Activated CD8-positive, alpha-beta memory T cell treated with anti-CD3 and anti-CD28 coated beads, Interleukin-2, amount 10 ng/mL, durations not matched to agents 7 days and 5 days (primary cell): ENCODE results near the gene PNRC2. TPM values are rescaled to one million over a fixed set of nuclear protein-coding genes. Genes with fewer than 3 reads are reported as not detected.

Experiments used
- ATAC-seq: fragments of 150-1000 bp; cut with Tn5 transposase; one replicate; pipeline ENCODE4 v1.10.0; 2021; ENCODE audit warnings: moderate library complexity
- CTCF ChIA-PET: fragments of 350-600 bp; sonication (Branson Sonifier 250); formaldehyde crosslinking; loops from one replicate; lab custom pipeline; 2021; ENCODE audit warnings: antibody characterized with exemption; lab: Charles Lee
- DNase-seq: peaks from one replicate; pipeline ENCODE4 v3.0.0-alpha.2; 2020
- H3K27ac Mint-ChIP-seq: one replicate; pipeline ENCODE4 v1.8.0; 2021; ENCODE audit warnings: mild to moderate bottlenecking, mixed read lengths
- H3K27me3 Mint-ChIP-seq: one replicate; pipeline ENCODE4 v1.8.0; 2021; ENCODE audit warnings: mixed read lengths
- H3K36me3 Mint-ChIP-seq: one replicate; pipeline ENCODE4 v1.8.0; 2021; ENCODE audit warnings: mild to moderate bottlenecking, mixed read lengths
- H3K4me1 Mint-ChIP-seq: one replicate; pipeline ENCODE4 v1.8.0; 2021; ENCODE audit warnings: mixed read lengths
- H3K4me3 Mint-ChIP-seq: one replicate; pipeline ENCODE4 v1.8.0; 2021; ENCODE audit warnings: mild to moderate bottlenecking, moderate library complexity, mixed read lengths
- H3K9me3 Mint-ChIP-seq: one replicate; pipeline ENCODE4 v1.8.0; 2022; ENCODE audit warnings: low read depth, mixed read lengths
- total RNA-seq, 2 experiments: library from RNA; stranded (reverse); gene quantifications; one replicate each; pipeline ENCODE4 v1.2.3, GENCODE V29; 2021

Gene PNRC2
- total RNA-seq, 2 experiments from 2014 or later = 139 to 147 TPM

DNA sequence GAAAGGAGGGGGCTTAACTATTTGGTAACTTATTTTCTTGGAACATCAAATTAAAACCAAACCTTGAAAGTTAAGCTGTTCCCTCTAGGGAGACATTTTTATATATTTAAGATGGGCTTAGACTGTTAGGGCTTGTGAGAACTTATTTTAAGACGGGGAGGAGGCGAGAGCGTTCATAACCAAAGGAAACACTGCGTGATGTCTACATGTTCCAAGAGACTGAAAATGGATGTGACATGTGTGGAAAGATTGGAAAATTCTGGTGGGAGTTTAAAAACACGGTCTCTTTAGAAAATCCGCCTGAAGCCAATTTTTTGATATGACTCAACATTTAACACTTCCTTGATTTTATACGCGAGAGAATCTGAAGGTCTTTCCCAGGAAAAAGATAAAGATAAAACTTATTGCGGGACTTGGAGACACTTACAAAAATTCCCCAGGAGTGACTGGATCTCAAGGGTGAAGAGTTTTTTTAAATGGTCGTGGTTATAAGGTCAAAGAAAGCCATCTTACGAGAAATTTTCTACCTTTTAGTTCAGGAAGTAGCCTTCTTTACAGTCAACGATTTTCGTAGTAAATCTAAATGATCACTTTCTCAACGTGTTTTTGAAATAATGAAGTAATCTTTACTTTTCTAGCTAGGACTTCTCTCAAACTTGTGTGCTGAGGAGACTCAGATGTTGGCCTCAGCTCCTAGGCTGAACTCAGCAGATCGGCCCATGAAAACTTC is 828 bp downstream of the PNRC2 start:
- Mint-ChIP-seq H3K9me3 (no peaks in the 10 kb centered on the region), H3K27ac (peak overlapping the region; percentile 100), H3K4me3 (peak overlapping the region; percentile 100), H3K4me1 (peaks cover 55% of the 10 kb centered on the region), H3K27me3 (no peaks in the 10 kb centered on the region), H3K36me3 (peaks cover 47% of the 10 kb centered on the region)
- DNase-seq = no peak
- CTCF ChIA-PET = interaction anchor here (1.6 to 2.9 kb wide), 3 partner anchors 10 to 19 kb away, joined by 4 to 14 read pairs (median 13); partner anchors contain the start of gene SRSF10
- ATAC-seq = no peak

DNA sequence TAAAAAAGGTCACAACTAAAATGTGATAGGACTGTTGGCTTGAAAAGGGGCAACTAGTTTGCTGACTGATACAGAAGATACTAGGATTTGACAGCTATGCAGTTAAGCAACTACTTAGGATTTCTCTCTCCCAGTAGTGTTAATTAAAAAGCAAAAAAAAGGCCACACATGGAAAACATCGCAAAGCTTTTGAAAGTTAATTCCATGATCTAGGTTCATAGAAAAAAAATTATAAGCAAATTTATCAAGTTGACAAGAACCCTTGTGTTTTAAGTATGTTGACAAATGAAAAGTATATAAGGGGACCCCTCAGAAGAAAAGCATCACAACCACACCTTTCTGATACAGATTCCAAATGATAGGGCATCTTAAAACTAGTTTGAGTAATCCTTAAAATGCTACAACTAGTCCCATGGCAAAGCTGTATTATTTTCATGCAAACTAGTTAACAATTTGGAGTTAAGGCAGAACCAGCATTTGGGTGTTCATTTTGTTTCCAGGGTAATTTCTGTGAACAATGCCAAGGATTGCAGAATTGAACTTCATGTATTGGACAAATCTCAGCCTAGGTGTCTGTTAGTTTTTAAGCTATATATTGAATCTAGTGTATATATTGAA is 4.1 kb downstream of the PNRC2 start:
- peaks cover 61% of the 10 kb centered on the region for H3K4me1 Mint-ChIP-seq
- peaks cover 67% of the 10 kb centered on the region for H3K36me3 Mint-ChIP-seq
- peak overlapping the region; percentile 84 for H3K27ac Mint-ChIP-seq
- H3K9me3 Mint-ChIP-seq = no peaks in the 10 kb centered on the region
- no peaks in the 10 kb centered on the region for H3K27me3 Mint-ChIP-seq
- ATAC-seq = no peak
- H3K4me3 Mint-ChIP-seq = no peak overlapping the region
- no peak for DNase-seq
- CTCF ChIA-PET = interaction anchor here (0.9 to 4.6 kb wide), 3 partner anchors 13 to 109 kb away, joined by 3 to 24 read pairs (median 8); partner anchors contain the start of gene SRSF10

DNA sequence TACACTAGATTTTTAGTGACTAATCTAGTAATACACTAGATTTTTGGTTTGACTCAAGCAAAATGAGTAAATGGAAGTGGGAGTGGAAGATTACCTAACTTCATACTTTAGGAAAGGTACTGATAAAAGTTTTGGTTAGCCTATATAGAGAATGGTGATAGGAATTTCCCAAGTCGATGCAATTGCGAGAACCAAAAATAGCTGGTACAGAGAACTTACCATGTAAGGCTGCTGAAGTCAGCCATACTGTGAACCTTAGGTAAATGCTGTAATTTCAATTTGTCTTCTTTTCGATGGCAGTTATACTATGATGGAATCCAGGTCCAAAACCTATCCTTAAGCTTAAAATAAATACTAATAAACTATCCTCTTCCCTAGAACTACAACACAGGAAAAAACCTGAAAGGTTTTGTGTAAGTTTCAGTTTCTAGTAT is 4.6 kb downstream of the PNRC2 start:
- Mint-ChIP-seq H3K36me3 (peaks cover 69% of the 10 kb centered on the region), H3K4me3 (no peak overlapping the region), H3K9me3 (no peaks in the 10 kb centered on the region), H3K27me3 (no peaks in the 10 kb centered on the region), H3K4me1 (peaks cover 60% of the 10 kb centered on the region), H3K27ac (peak overlapping the region; percentile 84)
- no peak for DNase-seq
- no peak for ATAC-seq
- CTCF ChIA-PET = interaction anchor here (0.9 to 4.6 kb wide), 4 partner anchors 12 to 193 kb away, joined by 3 to 24 read pairs (median 6); partner anchors contain the start of gene SRSF10

DNA sequence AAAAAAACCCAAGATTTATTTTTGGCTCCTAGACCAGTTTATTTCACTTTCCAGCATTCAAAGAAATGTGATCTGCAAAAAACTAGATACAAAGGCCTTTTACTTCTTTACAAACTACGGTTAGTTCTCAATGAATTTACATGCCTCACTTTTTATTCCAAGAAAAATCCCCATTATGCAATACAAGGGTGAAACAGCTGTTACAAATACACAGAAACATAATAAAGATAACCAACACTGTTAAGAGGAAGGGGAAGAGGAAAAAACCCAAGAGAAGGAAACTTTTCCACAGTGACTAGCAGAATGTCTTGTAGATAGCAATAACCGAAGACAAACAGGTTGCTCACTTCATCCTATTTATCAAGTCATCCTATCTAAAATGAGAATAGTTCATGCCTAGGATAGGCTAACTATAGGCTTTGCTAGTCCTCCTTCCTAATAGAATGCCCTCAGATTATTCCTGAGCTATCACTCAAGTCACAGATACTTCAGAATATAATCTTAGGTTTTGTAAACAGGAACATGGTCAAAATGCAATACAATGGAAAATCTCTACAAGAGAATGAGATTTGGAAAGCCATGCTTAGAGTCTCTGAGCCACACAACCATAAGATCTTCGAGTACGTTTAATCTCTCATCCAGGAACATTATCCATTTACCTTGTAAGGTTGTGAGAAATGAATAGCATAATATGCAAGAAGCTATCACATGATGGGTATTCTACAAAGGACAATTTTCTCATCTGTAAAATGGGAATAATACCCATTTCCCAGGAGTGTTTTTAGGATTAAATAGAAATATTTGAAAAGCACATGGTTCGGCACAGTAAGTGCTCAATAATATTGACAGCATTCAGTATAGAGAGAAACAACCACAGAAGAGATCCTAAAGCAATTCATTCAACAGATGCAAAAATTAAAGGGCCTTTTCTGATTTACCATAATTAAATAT is 5.4 kb downstream of the PNRC2 start:
- peak; percentile 11 for ATAC-seq
- Mint-ChIP-seq H3K4me3 (no peak overlapping the region), H3K27ac (peak overlapping the region; percentile 84), H3K9me3 (no peaks in the 10 kb centered on the region), H3K27me3 (no peaks in the 10 kb centered on the region), H3K36me3 (peaks cover 72% of the 10 kb centered on the region), H3K4me1 (peaks cover 65% of the 10 kb centered on the region)
- no peak for DNase-seq
- CTCF ChIA-PET = interaction anchor here (0.9 to 4.6 kb wide), 3 partner anchors 12 to 194 kb away, joined by 3 to 24 read pairs (median 8); partner anchors contain the start of gene SRSF10

DNA sequence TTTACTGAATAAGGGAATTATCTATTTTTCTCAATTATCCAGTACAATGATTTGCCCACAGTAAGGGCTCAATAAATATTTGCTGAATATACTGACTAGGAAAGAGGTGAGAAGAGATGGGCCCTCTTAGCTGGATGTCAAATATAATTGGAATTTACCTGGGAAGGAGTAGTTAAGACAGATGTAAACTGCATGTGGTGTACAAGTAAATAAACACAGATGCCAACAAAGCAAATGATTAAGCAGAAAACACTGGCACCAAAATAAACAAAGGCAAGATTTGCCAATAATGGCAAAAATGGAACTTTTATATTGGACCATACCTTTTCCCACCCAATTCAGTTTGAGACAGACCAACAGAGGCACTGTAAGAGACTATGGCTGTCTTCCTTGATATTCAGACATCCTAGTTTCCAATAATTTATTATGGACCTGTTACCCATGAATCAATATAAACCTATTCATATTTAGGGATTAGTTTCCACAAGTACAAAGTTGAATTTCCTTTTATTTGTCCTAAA is 7.4 kb downstream of the PNRC2 start:
- ATAC-seq = no peak

DNA sequence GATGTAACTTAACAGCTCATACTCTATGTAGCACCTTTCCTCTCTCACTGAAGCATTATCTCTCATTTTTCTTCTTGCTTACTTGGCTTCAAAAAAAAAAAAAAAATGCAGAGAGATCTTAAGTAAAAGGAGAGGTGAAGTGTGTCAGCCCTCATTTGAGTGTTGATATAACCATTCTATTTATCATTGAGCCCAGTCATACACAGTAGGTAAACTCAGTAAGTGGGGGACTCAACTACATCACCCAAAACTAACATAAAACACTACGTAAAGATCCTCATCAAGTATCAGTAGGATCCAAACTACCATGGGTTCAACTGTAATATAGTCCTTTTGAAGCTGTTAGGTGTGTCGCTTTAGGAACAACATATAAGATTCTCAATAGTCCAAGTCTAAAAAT is 8.2 kb downstream of the PNRC2 start:
- no peak for DNase-seq
- peaks cover 64% of the 10 kb centered on the region for H3K36me3 Mint-ChIP-seq
- no peaks in the 10 kb centered on the region for H3K9me3 Mint-ChIP-seq
- H3K4me3 Mint-ChIP-seq = no peak overlapping the region
- ATAC-seq = no peak
- CTCF ChIA-PET = interaction anchor here (1.3 to 1.9 kb wide), 3 partner anchors 11 to 448 kb away, joined by 3 to 7 read pairs (median 3); partner anchors contain the start of genes NIPAL3 and SRSF10
- H3K27me3 Mint-ChIP-seq = no peaks in the 10 kb centered on the region
- H3K4me1 Mint-ChIP-seq = peaks cover 62% of the 10 kb centered on the region
- H3K27ac Mint-ChIP-seq = peak overlapping the region; percentile 62

More for the DNA sequence above, 7.4 kb downstream of the PNRC2 start:
- no peaks in the 10 kb centered on the region for H3K9me3 Mint-ChIP-seq
- DNase-seq = no peak
- peak overlapping the region; percentile 62 for H3K27ac Mint-ChIP-seq
- peaks cover 63% of the 10 kb centered on the region for H3K4me1 Mint-ChIP-seq
- no peaks in the 10 kb centered on the region for H3K27me3 Mint-ChIP-seq
- no peak overlapping the region for H3K4me3 Mint-ChIP-seq
- peaks cover 64% of the 10 kb centered on the region for H3K36me3 Mint-ChIP-seq
- CTCF ChIA-PET = interaction anchor here (1.3 to 4.6 kb wide), 2 partner anchors 10 to 448 kb away, joined by 3 to 24 read pairs; partner anchors contain the start of gene NIPAL3

DNA sequence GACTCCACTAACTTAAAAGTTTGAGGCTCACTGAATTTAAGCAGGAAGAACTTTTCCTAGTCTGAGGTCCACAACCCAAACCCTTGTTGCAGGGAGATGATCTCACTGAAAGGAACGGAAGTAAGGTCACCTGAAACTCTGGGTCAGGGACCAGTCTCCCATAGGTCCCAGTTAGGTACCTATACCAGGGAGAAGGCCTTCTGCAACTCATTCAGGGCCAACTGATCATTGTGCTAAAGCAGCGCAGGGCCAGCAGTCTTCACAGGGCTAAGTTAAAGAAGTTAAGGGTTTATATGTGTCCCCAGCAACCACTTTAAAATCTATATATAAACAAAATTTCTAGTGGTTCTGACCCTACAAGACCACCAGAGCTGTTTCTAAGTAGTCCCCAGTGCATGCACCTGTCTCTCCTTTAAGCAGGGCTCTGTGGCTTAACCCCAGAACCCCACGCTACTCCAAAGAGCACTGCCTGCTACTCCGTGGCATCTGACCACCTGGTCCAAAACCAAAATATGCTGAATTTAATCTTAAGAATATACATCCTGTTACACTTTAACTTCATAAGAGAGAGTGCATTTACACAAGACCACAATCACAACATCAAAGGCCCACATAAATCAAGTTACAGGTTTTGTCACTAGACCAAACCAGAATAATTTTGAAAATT is 17.7 kb downstream of the PNRC2 start:
- H3K27ac Mint-ChIP-seq = peak overlapping the region; percentile 84
- peaks cover 55% of the 10 kb centered on the region for H3K36me3 Mint-ChIP-seq
- CTCF ChIA-PET = interaction anchor here (1.2 to 3.4 kb wide), 3 partner anchors 12 to 51 kb away, joined by 4 to 24 read pairs (median 14); partner anchors contain the start of gene PNRC2
- peak overlapping the region; percentile 98 for H3K4me3 Mint-ChIP-seq
- H3K27me3 Mint-ChIP-seq = no peaks in the 10 kb centered on the region
- DNase-seq (no peak), ATAC-seq (no peak)
- peaks cover 54% of the 10 kb centered on the region for H3K4me1 Mint-ChIP-seq
- H3K9me3 Mint-ChIP-seq = no peaks in the 10 kb centered on the region

DNA sequence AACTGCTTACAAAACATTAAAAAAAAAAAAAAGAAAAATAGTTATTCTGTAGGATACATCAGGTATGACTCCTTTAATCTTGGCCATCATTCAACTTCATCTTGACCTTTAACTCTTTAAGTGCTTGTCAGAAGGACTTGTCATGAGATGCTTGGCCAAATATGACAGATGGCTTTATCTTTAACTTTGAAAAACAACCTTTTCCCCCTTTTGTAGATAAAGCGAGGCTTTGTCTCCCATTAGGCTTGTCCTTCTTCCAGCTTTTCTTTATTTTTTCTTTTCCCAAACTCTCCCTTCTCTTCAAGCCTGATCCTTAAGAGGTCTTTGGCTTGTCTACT is 18.2 kb downstream of the PNRC2 start:
- DNase-seq = no peak
- peak overlapping the region; percentile 94 for H3K27ac Mint-ChIP-seq
- H3K4me1 Mint-ChIP-seq = peaks cover 52% of the 10 kb centered on the region
- H3K4me3 Mint-ChIP-seq = peak overlapping the region; percentile 98
- no peaks in the 10 kb centered on the region for H3K9me3 Mint-ChIP-seq
- ATAC-seq = no peak
- CTCF ChIA-PET = interaction anchor here (1.2 to 3.4 kb wide), 3 partner anchors 13 to 50 kb away, joined by 4 to 24 read pairs (median 14); partner anchors contain the start of gene PNRC2
- H3K27me3 Mint-ChIP-seq = no peaks in the 10 kb centered on the region
- H3K36me3 Mint-ChIP-seq = peaks cover 53% of the 10 kb centered on the region

DNA sequence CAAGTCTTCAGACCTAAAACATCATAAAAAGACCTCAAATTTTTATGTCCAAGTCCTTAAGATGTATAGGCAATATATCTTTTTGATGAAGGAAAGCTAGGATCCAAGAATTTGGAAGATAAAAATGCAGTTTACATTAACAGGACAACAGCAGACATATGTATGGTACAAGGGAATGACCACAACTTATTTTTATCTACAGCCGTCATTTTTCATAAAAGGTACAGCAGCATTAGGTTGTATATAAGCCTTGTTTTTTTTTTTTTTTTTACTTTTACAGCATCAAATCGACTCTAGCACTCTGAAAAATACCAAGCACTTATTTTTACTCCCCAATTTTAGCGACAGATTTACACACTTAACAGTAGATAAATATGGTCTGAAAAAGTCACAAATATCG is 19.2 kb downstream of the PNRC2 start:
- Mint-ChIP-seq H3K27me3 (no peaks in the 10 kb centered on the region), H3K4me3 (peak overlapping the region; percentile 98), H3K4me1 (peaks cover 47% of the 10 kb centered on the region), H3K36me3 (peaks cover 46% of the 10 kb centered on the region), H3K9me3 (no peaks in the 10 kb centered on the region), H3K27ac (peak overlapping the region; percentile 94)
- CTCF ChIA-PET = interaction anchor here (1.0 to 2.6 kb wide), 3 partner anchors 10 to 19 kb away, joined by 3 to 13 read pairs (median 8); partner anchors contain the start of gene PNRC2
- ATAC-seq = no peak
- no peak for DNase-seq

DNA sequence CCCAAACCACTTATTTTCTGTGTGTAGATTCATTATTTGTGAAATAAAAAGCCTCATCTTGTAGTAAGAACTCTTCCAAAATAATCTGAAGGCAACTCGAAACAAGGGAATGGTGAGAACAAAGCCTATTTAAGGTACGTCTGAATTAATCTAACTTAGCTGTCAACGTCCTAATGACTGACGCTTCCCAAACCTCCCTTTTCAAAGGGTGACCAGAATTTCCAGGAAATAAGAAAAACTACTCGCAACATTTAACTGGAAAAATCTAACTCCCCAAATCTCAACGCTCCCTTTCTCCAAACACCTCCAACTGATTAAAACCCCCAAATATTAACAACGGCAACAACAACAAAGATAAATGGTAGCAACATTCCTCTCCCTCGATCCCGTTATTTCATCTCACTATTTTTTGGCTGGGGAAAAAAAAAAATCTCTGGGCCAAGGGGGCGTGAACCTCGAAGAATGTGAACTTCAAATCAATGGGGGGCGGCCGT is 19.8 kb downstream of the PNRC2 start:
- Mint-ChIP-seq H3K9me3 (no peaks in the 10 kb centered on the region), H3K4me1 (peaks cover 42% of the 10 kb centered on the region), H3K27ac (peak overlapping the region; percentile 94), H3K27me3 (no peaks in the 10 kb centered on the region), H3K4me3 (peak overlapping the region; percentile 98), H3K36me3 (peaks cover 40% of the 10 kb centered on the region)
- DNase-seq (no peak), ATAC-seq (no peak)
- CTCF ChIA-PET = interaction anchor here (1.0 to 2.6 kb wide), 4 partner anchors 11 to 22 kb away, joined by 3 to 13 read pairs (median 6); partner anchors contain the start of gene PNRC2

DNA sequence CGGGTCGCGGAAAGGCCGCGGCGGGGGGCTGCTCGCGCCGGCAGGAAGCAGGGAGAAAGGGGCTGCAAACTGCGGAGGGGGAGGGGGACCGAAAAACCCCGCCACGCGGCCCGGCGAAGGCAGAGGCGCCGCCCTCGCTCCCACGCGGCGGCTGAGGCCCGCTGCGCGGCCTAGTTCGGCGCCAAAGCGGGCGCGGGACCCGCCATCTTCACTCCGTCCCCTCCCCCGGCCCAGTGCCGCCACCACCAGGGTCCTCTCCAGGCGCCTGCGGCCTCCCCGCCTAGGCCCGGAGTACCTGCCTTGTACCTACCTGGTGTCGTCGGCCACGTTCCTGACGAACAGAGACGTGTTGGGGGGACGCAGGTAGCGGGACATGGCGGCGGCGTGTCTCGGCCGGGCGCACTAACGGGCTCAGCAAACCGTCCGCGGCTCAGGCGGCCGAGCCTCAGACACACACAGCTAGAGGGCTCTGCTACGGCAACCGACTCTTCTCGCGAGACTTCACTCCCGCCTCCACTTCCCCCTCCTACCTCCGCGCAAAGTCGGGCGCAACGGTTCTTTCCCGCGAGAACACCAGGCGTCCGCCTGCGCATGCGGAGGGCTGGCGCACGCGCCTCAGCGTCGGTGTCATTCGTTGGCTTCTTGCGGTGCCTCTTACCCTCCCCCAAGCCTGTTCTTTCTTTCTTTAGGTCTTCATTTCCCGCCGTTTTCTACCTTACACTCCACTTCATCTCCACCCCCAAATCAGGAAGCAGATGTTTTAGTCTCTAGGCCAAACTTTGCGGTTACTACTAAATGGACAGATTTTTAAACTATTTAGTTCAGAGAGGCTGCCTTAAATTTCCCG is 20.5 kb downstream of the PNRC2 start, which contains the start of gene SRSF10:
Gene SRSF10 (minus strand): TSS at position 447 of the 847 bp plus-strand sequence. CDS start 72 bp downstream, at position 375.
- H3K9me3 Mint-ChIP-seq = no peaks in the 10 kb centered on the region
- ATAC-seq = peak; percentile 96
- H3K27me3 Mint-ChIP-seq = no peaks in the 10 kb centered on the region
- peak; percentile 99 for DNase-seq
- H3K4me1 Mint-ChIP-seq = peaks cover 37% of the 10 kb centered on the region
- CTCF ChIA-PET = interaction anchor here (1.0 to 2.6 kb wide), 6 partner anchors 10 to 23 kb away, joined by 3 to 13 read pairs (median 6); partner anchors contain the start of gene PNRC2
- peaks cover 34% of the 10 kb centered on the region for H3K36me3 Mint-ChIP-seq
- H3K27ac Mint-ChIP-seq = peak within 1 kb of the TSS; percentile 94
- peak within 1 kb of the TSS; percentile 98 for H3K4me3 Mint-ChIP-seq
